IPS-15b (cell line): ENCODE data around the gene ARID1B.
"Not testable (repeated sequence)": the region's sequence is repeated elsewhere in the genome, so short reads cannot be mapped to it uniquely, and the experiment has no call there.

Source experiments
- H3K27me3 ChIP-seq: one replicate; pipeline ENCODE4 v1.6.1; 2013; ENCODE audit warnings: low read length; ENCODE audit not compliant: control insufficient read depth, insufficient read depth
- H3K36me3 ChIP-seq: one replicate; pipeline ENCODE4 v1.6.1; 2013; ENCODE audit warnings: low read length; ENCODE audit not compliant: control insufficient read depth, insufficient read depth
- H3K4me1 ChIP-seq: one replicate; pipeline ENCODE4 v1.6.1; 2013; ENCODE audit warnings: mild to moderate bottlenecking, low read length; ENCODE audit not compliant: control insufficient read depth, insufficient read depth
- H3K4me3 ChIP-seq: one replicate; pipeline ENCODE4 v1.5.1; 2013; ENCODE audit warnings: low read depth, low read length
- H3K9ac ChIP-seq: one replicate; pipeline ENCODE4 v1.6.1; 2013; ENCODE audit warnings: low read depth, mild to moderate bottlenecking, low read length
- H3K9me3 ChIP-seq: one replicate; pipeline ENCODE4 v1.6.1; 2013; ENCODE audit warnings: mild to moderate bottlenecking, low read length; ENCODE audit not compliant: control insufficient read depth, insufficient read depth

ARID1B gene

DNA sequence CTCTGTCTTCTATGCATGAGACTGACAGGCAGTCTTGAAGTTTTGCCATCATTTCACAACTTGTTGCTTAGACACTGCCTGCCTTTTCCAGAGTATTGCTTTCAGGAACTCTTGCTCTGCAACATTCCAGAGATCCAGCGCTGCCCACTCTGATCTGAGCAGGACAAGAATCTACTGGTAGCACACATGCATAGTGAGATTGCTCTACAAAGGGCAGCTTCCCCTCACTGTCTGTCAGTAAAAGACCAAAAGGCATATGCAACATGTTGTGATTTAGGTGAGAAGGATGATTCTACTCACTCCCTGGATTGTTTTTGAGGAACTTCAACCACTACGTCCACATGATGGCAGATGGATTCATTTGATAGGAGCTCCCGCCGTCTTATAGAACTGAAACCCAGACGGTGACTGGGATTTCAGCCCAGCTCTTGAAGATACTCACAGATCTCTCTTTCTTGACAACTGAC, 259.1 kb downstream of the ARID1B start:
- Histone ChIP-seq H3K9ac (no peak overlapping the region), H3K9me3 (no peaks in the 10 kb centered on the region), H3K4me3 (no peak overlapping the region), H3K36me3 (no peaks in the 10 kb centered on the region), H3K27me3 (no peaks in the 10 kb centered on the region), H3K4me1 (peaks cover 30% of the 10 kb centered on the region)

DNA sequence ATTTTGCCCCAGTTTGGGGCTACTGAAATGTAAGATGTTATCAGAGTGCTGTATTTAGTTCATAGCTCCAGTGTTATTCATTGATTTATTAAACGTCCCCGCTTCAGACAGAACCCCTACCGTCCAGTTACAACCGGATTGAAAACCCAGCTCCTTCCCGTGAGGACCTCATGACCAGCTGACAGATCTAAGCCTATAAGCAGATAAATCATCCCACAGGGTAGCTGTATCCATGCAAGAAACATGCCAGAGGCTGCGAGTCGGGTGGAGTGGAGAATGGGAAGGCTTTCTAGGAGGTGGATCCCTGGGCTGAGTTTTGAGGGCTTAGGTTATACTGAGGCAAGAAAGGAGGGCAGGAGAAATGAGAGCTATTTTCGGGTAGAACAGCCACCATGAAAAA, 260.0 kb downstream of the ARID1B start:
- Histone ChIP-seq H3K9ac (no peak overlapping the region), H3K4me1 (peaks cover 30% of the 10 kb centered on the region), H3K4me3 (no peak overlapping the region), H3K27me3 (no peaks in the 10 kb centered on the region), H3K36me3 (no peaks in the 10 kb centered on the region), H3K9me3 (no peaks in the 10 kb centered on the region)

DNA sequence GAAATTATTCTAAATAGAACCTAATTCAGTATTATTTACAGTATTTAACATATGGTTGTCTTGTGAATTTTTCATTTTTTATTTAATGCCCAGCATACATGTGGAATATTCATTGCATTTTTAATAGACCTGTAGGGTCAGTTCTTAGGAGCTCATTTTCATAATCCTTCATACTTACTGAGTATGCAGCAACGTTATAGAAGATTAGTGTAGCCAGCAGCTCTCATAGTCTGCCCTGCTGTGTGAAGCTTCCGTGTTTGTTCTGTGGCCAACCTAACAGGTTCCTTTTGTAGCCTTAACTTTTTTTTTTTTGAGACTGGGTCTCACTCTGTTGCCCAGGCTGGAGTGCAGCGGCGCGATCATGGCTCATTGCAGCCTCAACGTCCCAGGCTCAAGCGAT, 261.4 kb downstream of the ARID1B start:
- no peaks in the 10 kb centered on the region for H3K9me3 ChIP-seq
- H3K36me3 ChIP-seq = no peaks in the 10 kb centered on the region
- peaks cover 25% of the 10 kb centered on the region for H3K4me1 ChIP-seq
- H3K4me3 ChIP-seq = no peak overlapping the region
- H3K9ac ChIP-seq = no peak overlapping the region
- H3K27me3 ChIP-seq = no peaks in the 10 kb centered on the region

DNA sequence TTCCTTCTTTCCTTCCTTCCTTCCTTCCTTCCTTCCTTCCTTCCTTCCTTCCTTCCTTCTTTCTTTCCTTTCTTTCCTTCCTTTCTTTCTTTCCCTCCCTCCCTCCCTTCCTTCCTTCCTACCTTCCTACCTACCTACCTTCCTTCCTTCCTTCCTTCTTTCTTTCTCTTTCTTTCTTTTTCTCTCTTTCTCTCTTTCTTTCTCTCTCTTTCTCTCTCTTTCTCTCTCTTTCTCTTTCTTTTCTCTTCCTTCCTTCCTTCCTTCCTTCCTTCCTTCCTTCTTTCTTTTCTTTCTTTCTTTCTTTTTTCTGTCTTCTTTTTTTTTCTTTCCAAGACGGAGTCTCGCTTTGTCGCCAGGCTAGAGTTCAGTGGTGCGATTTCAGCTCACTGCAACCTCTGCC, 262.5 kb downstream of the ARID1B start:
- peaks cover 24% of the 10 kb centered on the region for H3K4me1 ChIP-seq
- H3K9ac ChIP-seq, H3K4me3 ChIP-seq, H3K36me3 ChIP-seq, H3K9me3 ChIP-seq, H3K27me3 ChIP-seq: not testable (repeated sequence)

DNA sequence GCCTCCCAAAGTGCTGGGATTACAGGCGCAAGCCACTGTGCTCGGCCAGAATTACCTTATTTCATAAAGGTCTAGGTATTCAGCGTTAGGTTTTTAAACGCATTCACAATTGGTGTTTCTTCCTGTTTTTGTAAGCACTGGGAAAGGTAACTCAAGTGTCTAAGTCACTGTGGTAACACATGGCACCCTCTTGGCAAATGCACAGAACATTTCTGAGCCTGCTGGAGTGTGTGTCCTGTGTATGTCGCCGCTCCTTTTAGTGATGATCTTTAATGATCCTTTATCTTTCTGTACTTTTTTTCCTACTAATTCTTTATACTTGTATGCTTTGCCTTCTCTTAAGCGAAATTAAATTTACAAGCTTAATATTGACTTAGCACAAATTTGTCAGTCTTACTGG, 263.0 kb downstream of the ARID1B start:
- Histone ChIP-seq H3K9ac (no peak overlapping the region), H3K9me3 (no peaks in the 10 kb centered on the region), H3K36me3 (no peaks in the 10 kb centered on the region), H3K4me3 (no peak overlapping the region), H3K27me3 (no peaks in the 10 kb centered on the region), H3K4me1 (peaks cover 19% of the 10 kb centered on the region)

DNA sequence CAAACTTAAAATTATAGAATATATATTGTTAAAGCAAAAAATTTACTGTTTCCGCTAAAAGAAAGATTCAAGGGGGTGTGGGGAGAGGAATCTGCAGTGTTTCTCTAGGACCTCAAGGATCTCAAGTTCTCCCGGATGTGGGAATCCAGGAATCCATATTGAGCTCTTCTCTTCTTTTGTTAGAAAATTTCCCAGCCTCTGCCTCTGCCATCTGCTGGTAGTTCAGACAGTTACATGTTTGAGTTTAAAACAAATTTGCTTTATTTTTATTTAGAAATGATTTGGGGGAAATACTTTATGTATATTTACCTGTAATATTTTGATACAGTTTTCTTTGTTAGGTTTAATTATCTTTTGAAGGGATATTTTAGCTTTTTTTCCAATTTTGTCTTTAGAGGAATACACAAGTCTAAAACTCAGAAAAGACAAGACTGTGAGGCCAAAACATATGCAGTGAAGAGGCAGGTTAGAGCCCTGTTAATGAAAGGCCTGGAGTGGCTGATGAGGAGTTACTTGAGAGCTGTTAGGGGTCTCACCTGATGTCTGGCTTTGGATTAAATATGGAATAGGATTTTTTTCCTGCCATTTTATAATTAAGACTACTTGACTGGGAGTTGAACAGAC, 268.8 kb downstream of the ARID1B start:
- H3K27me3 ChIP-seq = no peaks in the 10 kb centered on the region
- peaks cover 3% of the 10 kb centered on the region for H3K4me1 ChIP-seq
- no peak overlapping the region for H3K4me3 ChIP-seq
- H3K36me3 ChIP-seq = no peaks in the 10 kb centered on the region
- H3K9me3 ChIP-seq = no peaks in the 10 kb centered on the region
- no peak overlapping the region for H3K9ac ChIP-seq

DNA sequence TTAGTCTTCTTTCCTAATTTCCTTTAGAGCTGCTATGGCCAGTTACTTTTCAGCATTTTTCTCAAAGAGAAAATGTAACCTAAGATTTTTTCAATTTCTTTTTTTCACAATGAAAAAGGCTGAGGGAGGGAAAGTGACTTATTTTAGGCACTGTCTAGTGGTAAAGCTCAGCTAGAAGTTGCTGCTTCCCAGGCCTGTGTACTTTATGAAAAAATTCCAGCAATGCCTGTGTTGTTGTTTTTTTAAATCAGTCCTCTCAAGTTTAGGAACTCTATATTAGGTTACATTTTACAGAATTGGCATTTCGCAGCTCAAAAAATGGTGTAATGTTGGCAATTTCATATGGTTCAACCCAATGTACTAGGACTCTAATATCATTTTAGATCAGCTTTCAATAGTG, 269.6 kb downstream of the ARID1B start:
- Histone ChIP-seq H3K9me3 (no peaks in the 10 kb centered on the region), H3K4me3 (no peak overlapping the region), H3K9ac (no peak overlapping the region), H3K4me1 (peaks cover 3% of the 10 kb centered on the region), H3K36me3 (no peaks in the 10 kb centered on the region), H3K27me3 (no peaks in the 10 kb centered on the region)

DNA sequence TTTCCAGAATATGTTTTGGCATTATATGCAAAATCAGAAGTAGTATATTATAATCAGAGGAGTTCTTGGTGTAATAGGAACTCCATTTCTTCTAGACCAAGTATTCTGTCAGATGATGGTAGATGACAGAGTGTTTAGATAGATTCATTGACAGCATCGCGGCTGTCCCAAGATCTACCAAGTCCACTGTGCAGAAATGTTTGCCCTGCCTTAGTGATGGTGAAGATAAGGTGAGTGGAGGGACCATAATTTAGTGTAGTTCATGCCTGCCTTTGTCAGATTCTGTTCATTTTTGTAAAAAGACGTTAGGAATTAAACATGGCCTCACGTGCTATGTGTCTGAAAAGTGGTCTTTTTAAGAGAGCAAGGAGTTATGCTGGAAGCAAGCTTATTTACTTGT, 270.1 kb downstream of the ARID1B start:
- no peak overlapping the region for H3K9ac ChIP-seq
- H3K4me3 ChIP-seq = no peak overlapping the region
- H3K4me1 ChIP-seq = peaks cover 3% of the 10 kb centered on the region
- H3K9me3 ChIP-seq = no peaks in the 10 kb centered on the region
- H3K36me3 ChIP-seq = no peaks in the 10 kb centered on the region
- H3K27me3 ChIP-seq = no peaks in the 10 kb centered on the region

DNA sequence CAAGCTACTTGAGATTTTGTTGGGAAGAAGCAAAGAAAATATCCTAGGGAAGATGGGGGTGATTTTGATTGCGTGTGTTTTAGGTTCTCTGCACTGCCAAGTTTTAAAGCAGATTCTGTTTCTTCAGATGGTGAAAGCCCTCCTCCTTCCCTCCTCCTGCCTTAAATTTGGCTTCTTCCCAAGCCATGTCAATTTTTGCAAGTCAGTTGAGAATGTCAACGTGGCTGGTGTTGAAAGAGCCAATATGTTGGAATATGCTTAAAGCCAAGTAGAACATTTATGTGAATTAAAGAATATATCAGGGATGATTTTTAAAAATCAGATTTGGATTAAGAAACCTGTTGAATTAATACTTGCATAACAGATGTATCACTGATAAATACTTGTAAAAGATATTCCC, 270.8 kb downstream of the ARID1B start:
- H3K4me3 ChIP-seq = no peak overlapping the region
- no peaks in the 10 kb centered on the region for H3K27me3 ChIP-seq

DNA sequence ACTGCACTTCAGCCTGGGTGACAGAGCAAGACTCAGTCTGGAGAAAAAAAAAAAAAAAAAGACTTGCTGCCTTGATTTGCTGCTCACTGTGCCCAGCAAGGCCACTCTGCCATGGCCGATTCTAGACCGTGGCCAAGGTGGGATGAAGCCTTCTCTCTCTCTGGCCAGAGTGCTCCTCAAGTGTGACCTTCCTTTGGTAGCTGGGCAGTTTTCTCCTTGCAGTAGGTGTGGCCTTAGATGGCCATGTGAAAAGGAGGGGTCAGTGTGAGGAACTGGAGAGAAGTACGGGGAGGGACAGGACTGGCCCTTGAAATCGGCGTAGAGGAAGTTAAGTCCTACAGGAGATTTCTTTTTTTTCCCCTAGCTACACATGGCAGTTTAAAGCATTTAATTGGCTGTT, 272.0 kb downstream of the ARID1B start:
- H3K36me3 ChIP-seq = no peaks in the 10 kb centered on the region
- H3K27me3 ChIP-seq = no peaks in the 10 kb centered on the region
- no peaks in the 10 kb centered on the region for H3K9me3 ChIP-seq
- H3K4me3 ChIP-seq = no peak overlapping the region
- H3K9ac ChIP-seq = no peak overlapping the region
- H3K4me1 ChIP-seq = peaks cover 3% of the 10 kb centered on the region

More for the DNA sequence above, 270.8 kb downstream of the ARID1B start:
- H3K4me1 ChIP-seq = peaks cover 3% of the 10 kb centered on the region
- H3K9ac ChIP-seq = no peak overlapping the region
- H3K36me3 ChIP-seq = no peaks in the 10 kb centered on the region
- H3K9me3 ChIP-seq = no peaks in the 10 kb centered on the region

DNA sequence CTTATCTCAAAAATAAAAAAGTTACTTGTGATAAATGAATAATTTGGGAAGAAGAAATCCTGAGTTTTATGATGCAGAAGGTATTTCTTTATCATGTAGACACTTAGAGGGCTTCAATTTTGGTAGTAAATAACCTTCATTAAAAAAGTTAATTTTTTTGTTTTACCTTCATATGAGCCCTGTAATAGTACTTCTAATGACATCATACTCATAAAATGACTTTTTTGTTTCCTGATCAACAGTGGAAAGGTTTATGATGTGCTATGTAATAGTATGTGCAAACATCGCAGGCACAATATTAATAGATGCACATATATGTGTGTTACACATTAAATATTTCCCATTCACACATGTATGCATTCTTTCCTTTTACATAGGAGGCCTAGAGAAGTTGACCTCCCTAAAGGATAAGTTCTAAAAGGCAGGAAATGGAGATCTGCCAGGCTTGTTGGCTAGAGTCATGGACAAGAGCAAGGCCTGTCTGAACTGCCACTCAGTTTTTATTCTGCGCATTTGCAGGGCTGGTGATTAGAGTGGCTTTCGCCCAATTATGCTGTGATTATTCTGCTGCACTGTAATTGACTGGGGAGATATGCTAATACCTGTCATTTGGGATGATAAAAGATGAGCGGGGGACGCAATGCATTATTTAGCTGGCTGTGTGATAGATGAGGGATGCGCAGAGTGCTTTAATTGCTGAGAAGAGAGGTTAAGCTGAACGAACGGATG, 273.5 kb downstream of the ARID1B start:
- no peaks in the 10 kb centered on the region for H3K9me3 ChIP-seq
- H3K36me3 ChIP-seq = no peaks in the 10 kb centered on the region
- H3K27me3 ChIP-seq = no peaks in the 10 kb centered on the region
- H3K4me1 ChIP-seq = peaks cover 3% of the 10 kb centered on the region
- H3K9ac ChIP-seq = no peak overlapping the region
- no peak overlapping the region for H3K4me3 ChIP-seq

DNA sequence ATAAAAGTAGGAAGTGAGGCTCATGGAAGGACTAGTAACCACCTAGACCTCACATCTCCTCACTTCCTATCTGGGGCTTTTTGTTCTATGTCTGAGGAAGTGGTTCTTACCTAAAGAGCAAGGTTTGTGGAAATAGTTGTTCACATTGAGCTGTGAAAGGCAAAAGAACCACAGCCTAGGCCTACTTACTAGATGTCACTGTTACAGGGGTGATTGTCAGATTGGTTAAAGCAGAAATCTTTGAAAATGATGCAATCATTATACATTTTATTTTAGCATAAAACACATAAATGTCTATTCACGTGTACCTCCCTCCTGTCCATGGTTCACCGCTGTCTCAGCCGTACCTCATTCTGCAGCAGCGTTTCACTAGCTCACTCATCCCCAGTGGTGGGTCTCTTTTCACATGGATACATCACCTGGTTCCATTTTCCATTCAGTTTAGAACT, 277.4 kb downstream of the ARID1B start:
- H3K4me3 ChIP-seq = no peak overlapping the region
- H3K9ac ChIP-seq = no peak overlapping the region
- no peaks in the 10 kb centered on the region for H3K27me3 ChIP-seq
- H3K36me3 ChIP-seq = no peaks in the 10 kb centered on the region
- H3K4me1 ChIP-seq = no peaks in the 10 kb centered on the region
- H3K9me3 ChIP-seq = no peaks in the 10 kb centered on the region
